GM18517 (cell line): Measurements from ENCODE around the gene FMNL2.

Source experiments
- ATAC-seq: cut with Tn5 transposase; IDR thresholded peaks from one replicate; pipeline ENCODE4 v1.9.1; 2021; ENCODE audit warnings: mild to moderate bottlenecking, moderate library complexity; ENCODE audit not compliant: unreplicated experiment

The FMNL2 gene

DNA sequence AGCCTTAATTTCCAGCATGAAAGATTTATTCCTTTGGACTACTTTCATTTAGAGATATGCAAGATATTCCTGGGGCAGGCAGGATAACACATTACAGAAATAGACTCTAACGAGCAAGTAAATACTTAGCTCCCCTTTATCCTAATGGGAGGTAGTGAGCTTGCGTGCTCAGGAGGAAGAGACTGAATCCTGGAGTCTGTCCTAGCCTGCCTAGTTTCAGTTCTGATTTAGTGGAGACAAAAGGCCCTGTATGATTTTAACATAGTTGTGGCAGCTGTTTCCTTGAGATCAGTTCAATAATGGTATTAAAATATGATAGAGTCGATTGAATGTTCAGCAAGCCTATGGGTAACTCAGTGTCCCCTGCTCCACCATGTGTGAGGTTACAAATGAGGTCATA lies 109.5 kb downstream of the FMNL2 start:
- no peak for ATAC-seq

DNA sequence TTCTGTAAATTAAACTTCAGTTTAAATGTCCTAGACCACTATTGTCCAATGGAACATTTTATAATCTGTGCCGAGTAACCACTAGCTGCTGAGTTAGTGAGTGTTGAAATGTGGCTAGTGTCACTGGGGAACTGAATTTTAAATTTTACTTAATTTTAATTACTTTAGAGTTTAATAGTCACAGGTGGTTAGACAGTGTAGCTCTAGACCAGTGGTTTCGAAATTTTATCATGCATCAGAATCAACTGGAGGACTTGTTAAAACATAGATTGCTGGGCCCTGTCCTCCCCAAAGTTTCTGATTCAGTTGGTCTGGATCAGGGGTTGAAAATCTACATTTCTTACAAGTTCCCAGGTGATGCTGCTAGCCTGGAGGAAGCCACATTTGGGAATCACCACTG lies 110.4 kb downstream of the FMNL2 start:
- no peak for ATAC-seq

DNA sequence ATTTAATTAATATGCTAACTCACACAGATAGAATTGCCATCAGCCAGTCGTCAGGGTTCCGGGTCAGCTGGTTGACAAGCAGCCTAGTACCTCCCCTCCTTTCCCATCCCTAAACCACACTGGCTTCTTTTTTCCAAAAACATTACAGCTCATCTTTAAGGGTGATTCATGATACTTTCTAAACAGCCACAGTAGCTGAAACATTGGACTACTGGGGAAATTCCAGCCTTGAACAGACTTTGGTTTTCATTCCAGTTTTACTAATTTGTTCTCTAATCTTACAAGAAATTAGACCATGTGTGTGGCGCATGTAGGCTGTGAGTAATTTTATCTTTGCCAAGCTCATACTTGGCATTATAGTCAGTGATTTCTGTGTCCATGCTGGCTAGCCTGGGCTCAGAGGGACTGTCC lies 110.8 kb downstream of the FMNL2 start:
- no peak for ATAC-seq

DNA sequence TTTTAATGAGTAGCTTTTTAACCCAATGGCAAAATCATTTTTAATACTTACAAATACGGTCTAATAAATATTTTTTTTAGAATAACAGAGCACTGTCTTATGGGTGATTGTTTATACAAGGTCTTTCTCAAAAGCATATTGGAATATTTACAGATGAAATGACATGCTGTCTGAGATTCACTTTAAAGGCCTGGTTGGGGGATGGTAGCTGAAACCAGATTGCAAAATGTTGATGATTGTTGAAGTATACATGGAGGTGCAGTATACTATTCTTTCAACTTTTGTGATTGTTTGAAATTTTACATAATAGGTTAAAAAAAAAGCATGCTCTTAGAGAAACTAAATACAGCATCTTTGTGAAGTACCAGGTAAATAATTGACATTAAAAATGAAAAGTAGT lies 111.2 kb downstream of the FMNL2 start:
- ATAC-seq, result no peak

DNA sequence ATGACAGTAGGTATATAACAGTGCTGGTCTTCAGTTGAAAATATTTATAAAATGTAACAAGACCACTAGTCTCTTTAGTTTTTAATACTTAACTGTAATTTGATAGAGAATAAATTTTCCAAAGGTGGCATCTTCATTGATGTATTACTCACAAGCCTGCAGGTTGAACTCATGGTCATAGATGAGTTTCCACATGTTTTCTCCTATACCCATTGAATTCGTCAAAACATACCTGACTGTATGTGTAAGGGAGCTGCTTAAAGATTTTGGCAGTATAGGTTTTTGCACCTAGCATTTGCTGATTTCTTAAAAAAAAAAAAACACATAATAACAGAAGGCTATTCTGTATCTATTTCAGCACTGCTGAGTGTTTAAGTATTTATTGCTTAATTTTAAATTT lies 112.9 kb downstream of the FMNL2 start:
- ATAC-seq, result no peak

DNA sequence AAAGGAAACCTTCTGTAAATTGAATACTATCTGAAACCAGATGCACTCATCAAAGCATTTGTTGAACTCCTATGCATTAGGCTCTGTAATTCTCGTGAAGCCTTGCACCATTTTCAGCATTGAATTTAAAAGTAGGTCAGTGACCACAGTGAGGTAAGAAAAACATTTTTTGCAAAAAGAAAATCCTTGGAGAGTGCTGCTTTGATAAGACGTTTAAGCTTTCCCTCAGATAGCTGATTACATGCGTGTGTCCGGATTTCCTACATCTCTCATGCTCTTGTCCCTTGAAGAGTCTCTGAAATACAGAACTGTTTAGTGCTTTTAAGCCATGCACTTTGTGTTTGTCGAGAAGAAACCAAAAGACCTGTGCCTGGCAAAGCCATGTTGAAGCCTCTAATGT lies 113.6 kb downstream of the FMNL2 start:
- no peak for ATAC-seq

DNA sequence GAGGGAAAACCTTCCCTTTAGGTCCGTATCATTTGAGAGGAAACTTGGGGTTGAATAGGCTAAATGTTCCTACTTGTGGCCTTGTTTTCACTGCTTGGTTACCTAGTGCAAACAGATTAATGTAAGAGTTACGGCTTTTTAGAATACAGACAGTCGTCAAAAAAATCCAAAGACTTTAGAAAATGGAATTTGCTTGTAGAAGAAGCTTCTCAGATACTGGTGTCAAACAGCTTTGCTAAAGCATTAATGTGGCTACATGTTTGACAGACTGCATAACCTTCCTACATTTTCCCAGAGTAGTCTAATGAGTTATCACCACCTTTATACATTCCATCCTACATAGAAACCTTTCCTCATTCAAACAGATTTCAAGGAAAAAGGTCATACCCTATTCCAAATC lies 114.6 kb downstream of the FMNL2 start:
- ATAC-seq, result no peak

DNA sequence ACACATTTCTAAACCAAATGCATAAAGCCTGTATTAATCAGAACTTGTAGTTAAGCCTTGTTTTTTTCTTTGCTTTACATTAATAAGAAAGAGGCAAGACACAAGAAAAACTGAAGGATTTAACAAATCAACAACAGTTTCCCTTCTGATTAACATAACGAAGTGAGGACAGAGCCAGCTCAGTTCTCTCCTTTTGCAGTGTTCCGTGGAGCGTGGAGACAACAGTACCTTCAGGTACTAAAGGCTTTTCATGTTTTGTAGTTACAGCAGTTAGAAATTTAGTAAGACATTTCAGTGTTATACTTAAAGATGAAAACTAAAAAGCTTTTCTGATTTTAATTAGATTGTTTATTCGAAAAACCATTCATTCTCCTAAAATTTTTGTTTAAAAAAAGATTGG lies 115.2 kb downstream of the FMNL2 start:
- no peak for ATAC-seq

DNA sequence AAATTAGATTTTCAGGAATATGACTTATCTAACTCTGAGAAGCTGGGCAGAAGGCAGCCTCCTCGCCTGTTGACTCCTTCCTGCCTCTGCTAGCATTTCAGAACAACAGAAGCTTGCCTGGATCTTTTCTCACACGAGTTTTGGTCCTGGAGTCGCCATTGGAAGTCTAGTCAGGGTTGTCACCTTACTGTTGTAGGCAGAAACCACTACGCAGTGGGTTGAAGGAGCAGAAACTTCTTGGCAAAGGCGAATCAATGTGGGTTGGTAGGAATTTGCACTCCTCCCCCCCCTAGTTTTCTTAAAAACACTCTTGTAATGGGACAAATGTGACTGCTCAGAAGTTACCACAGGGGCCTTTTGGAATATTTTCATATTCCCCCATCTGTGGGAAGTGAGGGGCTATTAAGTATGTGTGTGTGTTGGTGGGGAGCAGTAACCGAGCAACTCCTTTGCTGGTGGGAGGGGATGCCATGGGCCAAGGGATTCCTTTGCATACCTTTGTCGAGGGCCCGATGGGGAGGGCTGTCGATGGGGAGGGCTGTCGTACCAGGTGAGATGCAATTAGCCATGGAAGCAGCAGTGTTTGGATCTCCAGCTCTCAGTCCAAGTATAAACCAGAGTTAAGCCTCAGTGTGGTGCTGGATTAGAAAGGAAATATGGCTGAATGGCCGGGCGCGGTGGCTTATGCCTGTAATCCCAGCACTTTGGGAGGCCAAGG lies 117.4 kb downstream of the FMNL2 start:
- ATAC-seq, result no peak

DNA sequence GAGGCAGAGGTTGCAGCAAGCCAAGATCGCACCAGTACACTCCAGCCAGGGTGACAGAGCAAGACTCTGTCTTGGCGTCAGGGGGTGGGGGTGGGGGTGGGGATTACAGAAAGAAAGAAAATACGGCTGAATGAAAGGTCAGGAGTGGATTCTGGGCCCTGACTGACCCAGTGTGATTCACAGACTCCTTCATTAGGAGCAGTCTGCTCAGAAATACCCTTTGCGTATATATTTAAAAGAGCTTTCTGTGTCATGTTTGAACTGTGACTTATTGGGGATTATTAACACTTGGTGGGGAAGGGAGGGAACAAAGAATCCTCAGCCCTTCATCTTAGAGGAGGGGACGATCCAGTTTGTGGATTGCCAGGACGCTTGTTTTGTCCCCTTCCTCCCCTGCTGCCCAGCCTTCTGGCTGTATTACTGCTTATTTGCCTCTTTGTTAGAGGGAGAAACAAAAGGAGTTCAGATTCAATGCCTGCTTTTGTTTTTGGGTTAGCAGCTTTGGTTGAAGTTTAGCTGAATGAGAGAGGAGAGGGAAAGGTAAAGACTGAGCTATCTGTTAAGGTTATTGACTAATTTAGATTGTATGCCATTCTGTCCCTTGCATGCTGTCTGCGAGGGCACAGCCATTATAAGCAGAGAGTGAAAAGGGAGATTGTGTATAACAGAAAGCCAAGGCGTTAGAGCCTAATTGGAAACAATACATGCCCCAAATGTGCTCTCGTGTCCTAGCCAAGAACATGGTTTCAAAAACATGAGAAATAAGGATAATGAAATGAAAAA lies 118.3 kb downstream of the FMNL2 start:
- ATAC-seq, result no peak

DNA sequence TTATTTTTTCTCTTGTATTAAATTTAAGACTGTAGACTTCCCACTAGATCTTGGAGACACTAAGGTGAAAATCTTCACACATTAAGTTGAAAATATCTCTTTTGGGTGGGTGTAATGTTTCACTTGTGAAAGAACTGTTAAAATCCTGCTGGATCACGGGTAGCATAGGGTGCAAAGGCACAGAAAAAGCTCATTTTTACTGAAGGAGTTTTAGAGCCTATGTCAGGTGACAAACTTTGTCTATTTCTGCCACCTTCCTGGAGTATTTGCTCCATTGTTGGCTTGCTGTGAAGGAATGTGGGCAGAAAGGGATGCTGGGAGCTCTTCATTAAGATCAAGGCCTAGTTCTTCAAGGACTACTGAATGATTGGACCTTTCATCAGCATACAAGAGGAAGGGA lies 119.4 kb downstream of the FMNL2 start:
- no peak for ATAC-seq

DNA sequence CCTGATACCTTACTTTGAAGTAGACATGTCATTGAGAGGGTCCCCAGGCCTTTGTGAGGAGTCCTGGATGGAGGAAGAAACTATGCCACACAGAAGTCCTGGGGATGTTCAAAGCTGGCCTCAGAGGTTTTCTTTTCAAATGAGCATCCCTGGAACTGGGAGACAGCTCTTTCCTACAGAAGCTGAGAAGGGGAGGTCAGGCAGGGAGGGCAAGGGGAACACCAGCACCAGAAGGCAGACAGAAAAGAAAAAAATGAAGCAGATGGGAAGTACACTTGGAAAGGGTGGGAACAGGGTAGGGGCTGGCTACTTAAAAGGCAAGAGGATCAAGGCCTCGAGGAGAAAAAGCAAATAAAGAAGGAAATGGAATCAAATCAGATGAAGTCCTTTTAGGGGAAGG lies 120.0 kb downstream of the FMNL2 start:
- ATAC-seq, result no peak

DNA sequence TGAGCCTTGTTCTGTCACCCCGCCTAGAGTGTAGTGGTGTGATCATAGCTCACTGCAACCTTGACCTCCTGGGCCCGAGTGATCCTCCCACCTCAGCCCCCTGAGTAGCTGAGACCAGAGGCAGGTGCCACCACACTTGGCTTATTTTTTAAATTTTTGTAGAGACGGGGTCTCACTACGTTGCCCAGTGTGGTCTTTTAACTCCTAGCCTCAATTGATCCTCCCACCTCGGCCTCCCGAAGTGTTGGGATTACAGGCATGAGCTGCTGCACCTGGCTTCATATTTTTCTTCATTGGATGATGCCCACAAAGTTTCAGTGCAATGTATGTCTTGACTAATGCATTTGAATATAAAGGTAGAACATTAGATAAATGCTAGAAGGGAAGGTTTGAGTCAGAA lies 120.8 kb downstream of the FMNL2 start:
- ATAC-seq, result no peak

DNA sequence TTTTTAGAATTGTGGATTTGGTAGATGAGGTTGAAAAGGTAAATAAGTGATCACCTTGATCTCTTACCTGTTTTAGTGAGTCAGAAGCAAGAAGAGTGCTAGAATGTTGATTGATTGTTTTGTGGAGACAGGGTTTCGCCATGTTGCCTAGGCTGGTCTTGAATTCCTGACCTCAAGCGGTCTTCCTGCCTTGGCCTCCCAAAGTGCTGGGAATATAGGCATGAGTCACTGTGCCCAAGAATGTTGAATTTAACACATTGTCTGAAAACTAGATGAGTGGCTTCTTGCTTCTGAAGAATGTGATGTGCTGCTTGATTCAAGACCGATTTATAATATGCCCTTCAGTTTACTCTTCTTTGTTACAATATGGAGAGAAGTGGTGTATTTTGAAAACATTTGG lies 121.3 kb downstream of the FMNL2 start:
- no peak for ATAC-seq

DNA sequence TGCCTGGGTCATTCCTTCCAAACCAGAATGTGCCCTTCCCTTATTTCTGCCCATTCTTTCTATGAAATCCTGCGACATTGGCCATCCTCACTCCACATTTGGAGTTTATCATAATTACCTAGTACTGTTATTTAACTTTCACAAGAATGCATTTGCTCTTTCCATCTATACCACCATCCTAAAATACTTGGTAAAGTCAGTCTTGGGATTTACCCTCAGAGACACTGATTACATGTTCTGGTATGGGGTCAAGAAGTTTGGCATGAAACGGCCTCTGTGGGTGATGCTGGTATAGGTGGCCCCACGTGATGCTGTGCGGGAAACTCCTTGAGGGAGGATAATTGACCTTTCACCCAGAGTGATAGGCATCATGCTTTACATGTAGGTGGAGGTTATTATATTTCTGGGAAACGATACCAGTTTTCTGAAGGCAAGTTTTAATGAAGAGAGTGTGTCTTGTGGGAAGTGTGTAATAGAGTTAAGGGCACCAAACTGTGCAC lies 123.5 kb downstream of the FMNL2 start:
- no peak for ATAC-seq

DNA sequence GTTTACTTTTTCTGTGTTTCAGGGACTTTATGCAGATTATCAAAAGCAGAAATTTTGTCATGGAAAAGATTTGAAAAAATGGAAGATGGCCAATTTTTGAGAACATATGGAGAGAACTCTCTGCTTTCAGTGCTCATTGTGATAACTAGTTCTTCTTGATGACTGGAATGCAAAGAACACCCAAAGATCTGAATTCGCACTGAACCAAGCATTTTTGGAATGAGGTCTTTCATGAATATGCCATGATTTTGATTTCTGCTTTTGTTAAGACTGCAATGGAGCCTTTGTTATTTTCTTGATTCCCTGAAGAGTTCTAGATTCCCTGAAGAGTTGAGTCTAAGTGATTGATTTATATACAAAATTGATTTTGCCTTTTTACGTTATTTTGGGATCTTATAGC lies 124.1 kb downstream of the FMNL2 start:
- ATAC-seq, result no peak

DNA sequence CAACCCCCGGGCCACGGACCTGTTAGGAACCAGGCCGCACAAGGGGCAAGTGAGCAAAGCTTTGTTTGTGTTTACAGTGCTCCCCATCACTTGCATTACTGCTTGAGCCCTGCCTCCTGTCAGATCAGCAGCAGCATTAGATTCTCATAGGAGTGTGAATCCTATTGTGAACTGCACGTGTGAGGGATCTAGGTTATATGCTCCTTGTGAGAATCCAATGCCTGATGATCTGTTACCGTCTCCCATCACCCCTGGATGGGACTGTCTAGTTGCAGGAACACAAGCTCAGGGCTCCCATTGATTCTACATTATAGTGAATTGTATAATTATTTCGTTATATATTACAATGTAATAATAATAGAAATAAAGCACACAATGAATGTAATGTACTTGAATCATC lies 125.6 kb downstream of the FMNL2 start:
- ATAC-seq, result no peak

DNA sequence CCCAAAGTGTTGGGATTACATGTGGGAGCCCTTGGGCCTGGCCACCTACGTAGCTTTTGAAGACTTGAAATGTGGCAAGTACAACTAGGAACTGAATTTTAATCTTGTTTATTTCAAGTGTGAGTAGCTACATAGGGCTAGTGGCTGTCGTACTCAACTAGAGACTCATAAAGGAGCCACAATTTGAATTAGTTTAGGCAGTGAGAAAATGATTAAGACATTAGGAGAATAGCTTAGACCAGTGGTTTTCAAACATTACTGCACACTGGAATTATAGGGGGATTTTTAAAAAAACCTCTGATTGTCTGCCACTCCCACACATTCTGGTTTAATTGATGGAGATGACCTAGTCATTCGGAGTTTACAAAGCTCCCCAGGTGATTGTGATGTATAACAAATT lies 127.1 kb downstream of the FMNL2 start:
- no peak for ATAC-seq

DNA sequence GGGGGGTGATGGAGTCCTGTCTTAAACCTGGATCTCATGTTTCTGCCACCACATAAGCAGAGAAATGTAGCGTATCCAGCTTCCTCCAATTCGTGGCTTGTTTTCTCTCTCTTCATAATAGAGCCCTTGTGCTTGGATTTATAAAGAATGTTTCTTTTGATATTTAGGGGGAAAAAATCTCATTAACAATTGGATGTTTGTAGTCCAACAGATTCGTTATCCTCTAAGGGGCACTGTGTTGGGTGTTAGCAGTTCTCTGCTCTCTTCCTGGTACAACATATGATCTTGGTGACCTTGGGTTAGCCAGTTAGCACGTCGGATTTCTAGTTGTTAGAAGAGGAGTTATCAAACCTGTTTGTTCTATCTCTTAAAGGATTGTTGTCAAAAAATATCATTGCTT lies 127.8 kb downstream of the FMNL2 start:
- no peak for ATAC-seq

DNA sequence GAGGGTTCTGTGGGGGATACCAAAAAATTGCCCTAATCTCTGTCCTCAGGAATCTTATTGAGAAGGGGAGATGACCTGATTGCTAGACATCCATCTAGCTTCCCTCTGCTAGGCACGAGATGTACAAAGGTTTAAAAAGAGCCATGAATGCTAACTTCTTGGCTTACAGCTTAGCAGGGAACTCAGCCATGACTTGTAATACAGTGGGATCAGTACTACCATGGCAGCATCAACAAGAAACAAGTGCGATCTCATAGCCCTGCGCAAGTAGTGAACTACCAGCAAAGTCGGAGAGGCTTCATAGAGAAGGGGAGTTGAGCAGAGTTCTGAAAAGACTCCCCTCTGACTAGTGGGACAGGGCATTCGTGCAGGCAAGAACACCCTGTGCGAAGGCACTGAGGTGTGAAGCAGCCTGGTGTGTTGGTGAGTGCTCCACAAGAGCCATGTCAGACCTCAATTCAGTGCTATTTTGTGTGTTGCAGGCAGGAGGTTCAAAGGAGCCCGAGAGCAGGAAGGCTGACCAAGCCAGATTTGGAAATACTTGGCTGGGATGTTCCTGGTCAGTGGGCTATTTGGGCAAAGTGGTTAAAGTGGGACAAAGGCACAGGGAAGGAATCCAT lies 130.0 kb downstream of the FMNL2 start:
- ATAC-seq, result no peak

DNA sequence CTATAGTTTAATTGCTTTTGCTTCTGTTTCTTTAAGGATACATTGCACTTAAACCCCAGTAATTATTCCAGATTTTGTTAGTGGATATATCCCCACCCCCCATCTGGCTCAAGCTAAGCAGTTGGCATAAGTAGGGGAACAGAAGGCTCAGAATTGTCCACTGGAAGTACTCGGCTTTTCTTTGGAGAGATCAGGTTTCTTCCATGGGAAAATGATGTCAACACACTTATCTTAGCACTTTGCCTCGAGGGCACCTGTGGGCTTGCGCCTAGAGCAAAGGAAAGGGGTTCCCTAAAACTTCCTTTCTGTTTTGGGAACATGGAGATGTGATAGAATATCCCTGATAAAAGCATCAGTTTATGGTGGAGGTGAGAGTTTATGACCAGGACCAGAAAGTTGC lies 130.6 kb downstream of the FMNL2 start:
- ATAC-seq, result no peak

DNA sequence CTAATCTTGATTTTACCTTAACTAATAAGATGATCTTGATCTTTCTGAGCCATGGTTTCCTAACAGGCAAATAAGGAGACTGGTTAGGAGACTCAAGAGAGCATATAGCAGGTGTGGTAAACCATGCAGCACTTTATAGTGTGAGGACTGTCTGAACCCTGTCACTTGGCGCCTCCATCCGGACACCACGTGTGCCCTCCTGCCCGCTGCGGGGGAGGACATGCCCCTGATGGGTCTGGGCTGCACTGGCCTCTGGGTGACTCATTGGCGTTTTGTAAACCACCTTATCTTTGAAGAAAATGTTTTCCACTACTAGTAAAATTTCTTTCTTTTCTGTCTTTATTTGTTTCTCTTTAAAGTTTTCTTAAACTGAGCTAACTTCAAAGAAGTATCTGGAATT lies 131.1 kb downstream of the FMNL2 start:
- ATAC-seq, result no peak
